Gastrocnemius medialis (tissue), 4 donors: Measurements from ENCODE around the gene CGB7.
A peak's percentile ranks its signal among the peaks of the same experiment; 100 is the strongest.

Experiments
- POLR2A ChIP-seq, 2 donors: fragments of 450-650 bp; IDR thresholded peaks; one replicate each; pipeline ENCODE4 v1.6.1; 2017; ENCODE audit warnings: antibody characterized with exemption in 2 of 2, mild to moderate bottlenecking in 2 of 2, moderate library complexity in 2 of 2
- TF ChIP-seq, protein P1 (sequence below), 5 experiments: fragments of 450-650 bp in 3 of 5; fragments of 200-600 bp in 2 of 5; sonication (generic) in 2 of 5; IDR thresholded peaks in 4 of 5; conservative IDR thresholded peaks in 1 of 5; 1 replicate in 4 of 5; 2 replicates in 1 of 5; pipeline ENCODE4 v1.5.1; 2016 to 2019; ENCODE audit warnings: antibody characterized with exemption in 5 of 5, mild to moderate bottlenecking in 3 of 5, moderate library complexity in 3 of 5

DNA sequence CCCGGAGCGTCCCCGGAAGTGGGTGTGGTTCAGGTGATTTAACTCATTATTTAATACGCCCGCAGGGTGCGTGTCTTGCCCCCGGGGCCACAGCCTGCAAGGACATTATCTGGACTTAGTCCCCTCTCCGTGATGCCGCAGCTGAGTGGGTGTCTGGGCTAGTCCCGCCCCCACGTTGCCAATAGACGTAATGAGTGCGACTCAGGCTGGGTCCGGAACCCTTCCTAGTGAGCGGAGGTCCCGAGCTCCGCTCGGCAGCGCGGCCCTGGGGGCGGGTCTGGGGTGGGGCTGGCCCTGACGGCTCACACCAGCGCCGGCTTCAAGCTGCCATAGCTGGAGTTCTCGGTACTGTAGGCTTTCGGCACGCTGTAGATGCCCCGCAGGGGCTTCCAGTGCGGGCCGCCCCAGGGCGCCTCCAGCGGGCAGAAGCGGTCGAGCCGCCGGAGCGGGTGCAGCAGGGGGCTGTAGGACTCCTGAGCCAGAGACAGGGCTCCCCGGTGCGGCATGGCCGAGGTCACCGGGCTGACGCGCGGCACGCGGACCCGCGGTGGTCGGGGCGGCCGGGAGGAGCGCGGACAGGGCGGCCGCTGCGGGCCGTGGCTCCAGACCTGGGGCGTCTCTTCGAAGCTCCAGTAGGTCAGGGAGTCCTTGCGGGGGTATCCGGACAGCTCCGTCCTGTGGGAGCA, 39.7 kb downstream of the CGB7 start:
- TF ChIP-seq, protein P1, sequence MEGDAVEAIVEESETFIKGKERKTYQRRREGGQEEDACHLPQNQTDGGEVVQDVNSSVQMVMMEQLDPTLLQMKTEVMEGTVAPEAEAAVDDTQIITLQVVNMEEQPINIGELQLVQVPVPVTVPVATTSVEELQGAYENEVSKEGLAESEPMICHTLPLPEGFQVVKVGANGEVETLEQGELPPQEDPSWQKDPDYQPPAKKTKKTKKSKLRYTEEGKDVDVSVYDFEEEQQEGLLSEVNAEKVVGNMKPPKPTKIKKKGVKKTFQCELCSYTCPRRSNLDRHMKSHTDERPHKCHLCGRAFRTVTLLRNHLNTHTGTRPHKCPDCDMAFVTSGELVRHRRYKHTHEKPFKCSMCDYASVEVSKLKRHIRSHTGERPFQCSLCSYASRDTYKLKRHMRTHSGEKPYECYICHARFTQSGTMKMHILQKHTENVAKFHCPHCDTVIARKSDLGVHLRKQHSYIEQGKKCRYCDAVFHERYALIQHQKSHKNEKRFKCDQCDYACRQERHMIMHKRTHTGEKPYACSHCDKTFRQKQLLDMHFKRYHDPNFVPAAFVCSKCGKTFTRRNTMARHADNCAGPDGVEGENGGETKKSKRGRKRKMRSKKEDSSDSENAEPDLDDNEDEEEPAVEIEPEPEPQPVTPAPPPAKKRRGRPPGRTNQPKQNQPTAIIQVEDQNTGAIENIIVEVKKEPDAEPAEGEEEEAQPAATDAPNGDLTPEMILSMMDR (IDR thresholded peaks at IDR 0.05 in 4 of 5, conservative IDR thresholded peaks at IDR 0.05 in 1 of 5), result peak; percentile 19 to 53 (median 36)
- no peak for TF ChIP-seq POLR2A (IDR thresholded peaks at IDR 0.05)
